Fibroblast of lung (primary cell): ENCODE measurements around the gene SWT1.

Source experiments
- EZH2 ChIP-seq: IDR thresholded peaks from 2 replicates; pipeline ENCODE4 v1.5.1; 2012; ENCODE audit warnings: low read length, control low read depth, mild to moderate bottlenecking; ENCODE audit errors: missing control alignments
- TF ChIP-seq, protein P1 (sequence below), 2 donors: IDR thresholded peaks in 1 of 2; conservative IDR thresholded peaks in 1 of 2; 1 replicate in 1 of 2; 2 replicates in 1 of 2; pipeline ENCODE4 v1.5.1; 2011 to 2012; ENCODE audit warnings: low read length in 2 of 2, control low read depth in 1 of 2, inconsistent platforms in 1 of 2, low read depth in 1 of 2, mild to moderate bottlenecking in 1 of 2

DNA sequence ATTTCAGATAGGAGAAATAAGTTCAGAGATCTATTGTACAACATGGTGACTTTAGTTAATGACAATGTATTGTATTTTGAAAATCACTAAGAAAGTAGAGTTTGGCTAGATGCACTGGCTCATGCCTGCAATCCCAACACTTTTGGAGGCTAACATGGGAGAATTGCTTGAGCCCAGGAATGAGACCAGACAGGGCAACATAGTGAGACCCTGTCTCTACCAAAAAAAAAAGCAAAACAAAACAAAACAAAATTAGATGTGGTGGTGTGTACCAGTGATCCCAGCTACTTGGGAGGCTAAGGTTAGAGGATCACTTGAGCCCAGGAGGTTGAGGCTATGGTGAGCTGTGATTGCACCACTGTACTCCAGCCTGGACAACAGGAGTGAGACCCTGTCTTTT lies 132.9 kb downstream of the SWT1 start:
- TF ChIP-seq, protein P1, sequence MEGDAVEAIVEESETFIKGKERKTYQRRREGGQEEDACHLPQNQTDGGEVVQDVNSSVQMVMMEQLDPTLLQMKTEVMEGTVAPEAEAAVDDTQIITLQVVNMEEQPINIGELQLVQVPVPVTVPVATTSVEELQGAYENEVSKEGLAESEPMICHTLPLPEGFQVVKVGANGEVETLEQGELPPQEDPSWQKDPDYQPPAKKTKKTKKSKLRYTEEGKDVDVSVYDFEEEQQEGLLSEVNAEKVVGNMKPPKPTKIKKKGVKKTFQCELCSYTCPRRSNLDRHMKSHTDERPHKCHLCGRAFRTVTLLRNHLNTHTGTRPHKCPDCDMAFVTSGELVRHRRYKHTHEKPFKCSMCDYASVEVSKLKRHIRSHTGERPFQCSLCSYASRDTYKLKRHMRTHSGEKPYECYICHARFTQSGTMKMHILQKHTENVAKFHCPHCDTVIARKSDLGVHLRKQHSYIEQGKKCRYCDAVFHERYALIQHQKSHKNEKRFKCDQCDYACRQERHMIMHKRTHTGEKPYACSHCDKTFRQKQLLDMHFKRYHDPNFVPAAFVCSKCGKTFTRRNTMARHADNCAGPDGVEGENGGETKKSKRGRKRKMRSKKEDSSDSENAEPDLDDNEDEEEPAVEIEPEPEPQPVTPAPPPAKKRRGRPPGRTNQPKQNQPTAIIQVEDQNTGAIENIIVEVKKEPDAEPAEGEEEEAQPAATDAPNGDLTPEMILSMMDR (conservative IDR thresholded peaks at IDR 0.05 in 1 of 2, IDR thresholded peaks at IDR 0.05 in 1 of 2; ENCODE audit: low read depth in 1 of 2, low read length in 2 of 2): no peak
- no peak for TF ChIP-seq EZH2
